ENCODE data around the gene NKAIN1.

GRCh38 chr1:31189696-31190674 lies 49.7 kb downstream of the NKAIN1 start:
- TF ChIP-seq FOXM1 (IDR thresholded peaks at IDR 0.05; ENCODE audit: borderline replicate concordance) (no peak), ELF4 (IDR thresholded peaks at IDR 0.05) (no peak), LEF1 (IDR thresholded peaks at IDR 0.05; ENCODE audit: borderline replicate concordance) (no peak), TARDBP (IDR thresholded peaks at IDR 0.05) (no peak)

All from HEK293T (cell line).